Gastrocnemius medialis (tissue), 4 donors: ENCODE results near the gene SERAC1. TPM values are rescaled to one million over a fixed set of nuclear protein-coding genes. Genes with fewer than 3 reads are reported as not detected.

Source experiments
- ATAC-seq, 2 donors: fragments of 150-250 bp; one replicate each; pipeline ENCODE4 v1.9.1; 2016
- DNase-seq, 2 donors: peaks; one replicate each; pipeline ENCODE4 v3.0.0-alpha.2; 2019
- H3K27ac ChIP-seq, 4 donors: fragments of 200-600 bp; sonication (generic); 1 replicate in 1 of 4; 2 replicates in 3 of 4; pipeline ENCODE4 v1.5.1; 2016 to 2018; ENCODE audit warnings: mild to moderate bottlenecking in 2 of 4, moderate library complexity in 1 of 4
- H3K27me3 ChIP-seq, 3 donors: fragments of 200-600 bp; sonication (generic) in 2 of 3; 1 replicate in 1 of 3; 2 replicates in 2 of 3; pipeline versions ENCODE4 v1.5.1 to v1.6.0; 2016 to 2019; ENCODE audit warnings: mild to moderate bottlenecking in 1 of 3, moderate library complexity in 1 of 3
- H3K36me3 ChIP-seq, 2 donors: fragments of 200-600 bp; sonication (generic) in 1 of 2; one replicate each; pipeline ENCODE4 v1.5.1; 2017 to 2018
- H3K4me1 ChIP-seq, 2 donors: fragments of 200-600 bp; sonication (generic) in 1 of 2; one replicate each; pipeline ENCODE4 v1.5.1; 2016 to 2017; ENCODE audit warnings: mild to moderate bottlenecking in 2 of 2
- H3K4me3 ChIP-seq, 4 donors: fragments of 200-600 bp; sonication (generic) in 3 of 4; 1 replicate in 1 of 4; 2 replicates in 3 of 4; pipeline ENCODE4 v1.5.1; 2016 to 2019; ENCODE audit warnings: mild to moderate bottlenecking in 2 of 4
- H3K9me3 ChIP-seq, 3 donors: fragments of 200-600 bp; sonication (generic) in 2 of 3; 1 replicate in 1 of 3; 2 replicates in 2 of 3; pipeline ENCODE4 v1.5.1; 2016 to 2019
- POLR2A ChIP-seq, 2 donors: fragments of 450-650 bp; IDR thresholded peaks; one replicate each; pipeline ENCODE4 v1.6.1; 2017; ENCODE audit warnings: antibody characterized with exemption in 2 of 2, mild to moderate bottlenecking in 2 of 2, moderate library complexity in 2 of 2
- in situ Hi-C, 4 donors: fragments of 200-750 bp; cut with MboI; loops; one replicate each; pipeline versions ENCODE4 v1.15.0 to v1.8.0; 2017; ENCODE audit warnings: low sequenced_read_pairs in 4 of 4
- intact Hi-C: fragments of 100-400 bp; cut with DNase I; formaldehyde crosslinking; loops from one replicate; pipeline ENCODE4 v1.15.1; 2023; ENCODE audit warnings: low total_unique reads
- total RNA-seq, 4 donors: library from RNA; depleted of rRNA; stranded (reverse); fragments of >200 nt; gene quantifications; one replicate each; pipeline versions ENCODE4 v1.1.0 to v1.2.3, GENCODE V29; 2016
- TF ChIP-seq, protein P1 (sequence below), 5 experiments: fragments of 450-650 bp in 3 of 5; fragments of 200-600 bp in 2 of 5; sonication (generic) in 2 of 5; IDR thresholded peaks in 4 of 5; conservative IDR thresholded peaks in 1 of 5; 1 replicate in 4 of 5; 2 replicates in 1 of 5; pipeline ENCODE4 v1.5.1; 2016 to 2019; ENCODE audit warnings: antibody characterized with exemption in 5 of 5, mild to moderate bottlenecking in 3 of 5, moderate library complexity in 3 of 5

The SERAC1 gene
- total RNA-seq, 4 donors from 2014 or later, result 8.1 to 15.5 (median 11.5) TPM

GRCh38 chr6:158113802-158114201, 54.3 kb downstream of the SERAC1 start:
- no peak for TF ChIP-seq POLR2A (IDR thresholded peaks at IDR 0.05)
- TF ChIP-seq, protein P1, sequence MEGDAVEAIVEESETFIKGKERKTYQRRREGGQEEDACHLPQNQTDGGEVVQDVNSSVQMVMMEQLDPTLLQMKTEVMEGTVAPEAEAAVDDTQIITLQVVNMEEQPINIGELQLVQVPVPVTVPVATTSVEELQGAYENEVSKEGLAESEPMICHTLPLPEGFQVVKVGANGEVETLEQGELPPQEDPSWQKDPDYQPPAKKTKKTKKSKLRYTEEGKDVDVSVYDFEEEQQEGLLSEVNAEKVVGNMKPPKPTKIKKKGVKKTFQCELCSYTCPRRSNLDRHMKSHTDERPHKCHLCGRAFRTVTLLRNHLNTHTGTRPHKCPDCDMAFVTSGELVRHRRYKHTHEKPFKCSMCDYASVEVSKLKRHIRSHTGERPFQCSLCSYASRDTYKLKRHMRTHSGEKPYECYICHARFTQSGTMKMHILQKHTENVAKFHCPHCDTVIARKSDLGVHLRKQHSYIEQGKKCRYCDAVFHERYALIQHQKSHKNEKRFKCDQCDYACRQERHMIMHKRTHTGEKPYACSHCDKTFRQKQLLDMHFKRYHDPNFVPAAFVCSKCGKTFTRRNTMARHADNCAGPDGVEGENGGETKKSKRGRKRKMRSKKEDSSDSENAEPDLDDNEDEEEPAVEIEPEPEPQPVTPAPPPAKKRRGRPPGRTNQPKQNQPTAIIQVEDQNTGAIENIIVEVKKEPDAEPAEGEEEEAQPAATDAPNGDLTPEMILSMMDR (IDR thresholded peaks at IDR 0.05 in 4 of 5, conservative IDR thresholded peaks at IDR 0.05 in 1 of 5), result no peak
- ATAC-seq, result no peak
- Histone ChIP-seq H3K27me3 (no peaks in the 10 kb centered on the region), H3K36me3 (peaks cover 0 to 51% of the 10 kb centered on the region in 2 donors), H3K4me3 (no peak overlapping the region), H3K9me3 (no peaks in the 10 kb centered on the region), H3K27ac (no peak overlapping the region), H3K4me1 (no peaks in the 10 kb centered on the region)
- no peak for DNase-seq
- in situ Hi-C loops, result no loop called here
- intact Hi-C loops, result no loop called here

- DNase-seq, result no peak
- in situ Hi-C loops, result no loop called here
- no peak overlapping the region for H3K27ac ChIP-seq
- peaks cover 0 to 50% of the 10 kb centered on the region in 2 donors for H3K36me3 ChIP-seq
- TF ChIP-seq, protein P1 (IDR thresholded peaks at IDR 0.05 in 4 of 5, conservative IDR thresholded peaks at IDR 0.05 in 1 of 5), result no peak
- no peak for TF ChIP-seq POLR2A (IDR thresholded peaks at IDR 0.05)
- no peaks in the 10 kb centered on the region for H3K27me3 ChIP-seq
- no peak overlapping the region for H3K4me3 ChIP-seq
- intact Hi-C loops, result no loop called here
- no peak for ATAC-seq
- H3K4me1 ChIP-seq, result no peaks in the 10 kb centered on the region
- no peaks in the 10 kb centered on the region for H3K9me3 ChIP-seq
These were observed 56.1 kb downstream of the SERAC1 start for GRCh38 chr6:158111987-158112386.

- in situ Hi-C loops (no loop called here), intact Hi-C loops (no loop called here)
- no peak for ATAC-seq
- no peak for DNase-seq
- peaks cover 0 to 50% of the 10 kb centered on the region in 2 donors for H3K36me3 ChIP-seq
- no peak overlapping the region for H3K27ac ChIP-seq
- no peaks in the 10 kb centered on the region for H3K9me3 ChIP-seq
- no peaks in the 10 kb centered on the region for H3K4me1 ChIP-seq
- TF ChIP-seq, protein P1 (IDR thresholded peaks at IDR 0.05 in 4 of 5, conservative IDR thresholded peaks at IDR 0.05 in 1 of 5), result no peak
- H3K4me3 ChIP-seq, result no peak overlapping the region
- no peaks in the 10 kb centered on the region for H3K27me3 ChIP-seq
These were observed 57.1 kb downstream of the SERAC1 start for GRCh38 chr6:158110986-158111385.

- in situ Hi-C loops (no loop called here), intact Hi-C loops (no loop called here)
- Histone ChIP-seq H3K9me3 (no peaks in the 10 kb centered on the region), H3K36me3 (peaks cover 0 to 38% of the 10 kb centered on the region in 2 donors), H3K4me1 (no peaks in the 10 kb centered on the region), H3K27me3 (no peaks in the 10 kb centered on the region), H3K4me3 (no peak overlapping the region), H3K27ac (no peak overlapping the region)
- ATAC-seq (no peak), DNase-seq (no peak)
- TF ChIP-seq POLR2A (IDR thresholded peaks at IDR 0.05), result no peak
- TF ChIP-seq, protein P1 (IDR thresholded peaks at IDR 0.05 in 4 of 5, conservative IDR thresholded peaks at IDR 0.05 in 1 of 5), result no peak
These were observed 58.3 kb downstream of the SERAC1 start for GRCh38 chr6:158109748-158110147.

GRCh38 chr6:158104696-158105095, 63.4 kb downstream of the SERAC1 start:
- TF ChIP-seq, protein P1 (IDR thresholded peaks at IDR 0.05 in 4 of 5, conservative IDR thresholded peaks at IDR 0.05 in 1 of 5), result no peak
- TF ChIP-seq POLR2A (IDR thresholded peaks at IDR 0.05), result no peak
- H3K36me3 ChIP-seq, result peaks cover 0 to 10% of the 10 kb centered on the region in 2 donors
- no peaks in the 10 kb centered on the region for H3K27me3 ChIP-seq
- DNase-seq, result no peak
- intact Hi-C loops, result no loop called here
- H3K4me1 ChIP-seq, result no peaks in the 10 kb centered on the region
- H3K9me3 ChIP-seq, result no peaks in the 10 kb centered on the region
- H3K27ac ChIP-seq, result no peak overlapping the region
- no peak overlapping the region for H3K4me3 ChIP-seq
- ATAC-seq, result no peak
- in situ Hi-C loops, result no loop called here
